Measurements from ENCODE around the gene TOP1. TPM values are rescaled to one million over a fixed set of nuclear protein-coding genes. Genes with fewer than 3 reads are reported as not detected.

Gene TOP1
- total RNA-seq, 1 donor from 2014 or later: 18.0 TPM

DNA sequence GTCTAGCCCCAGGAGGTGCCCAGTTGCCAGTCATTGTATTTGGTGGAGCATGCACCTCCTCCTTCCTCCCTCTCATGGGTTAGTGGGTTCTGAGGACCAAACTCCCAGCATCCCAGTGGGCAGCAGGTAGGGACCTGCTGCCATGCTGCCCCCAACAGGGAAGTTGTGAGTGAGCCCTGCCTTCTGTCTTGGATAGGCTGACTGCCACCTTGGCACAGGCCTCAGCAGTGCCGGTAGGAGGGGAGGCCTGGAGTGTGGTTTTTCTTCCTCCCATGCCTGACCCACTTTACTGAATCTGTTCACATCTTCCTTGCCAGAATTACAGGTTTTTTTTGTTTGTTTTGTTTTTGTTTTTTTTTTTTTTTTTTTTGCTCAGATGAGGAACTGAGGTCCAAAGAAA is 133.3 kb downstream of the TOP1 start:
- DNase-seq (ENCODE audit: low spot score) (no peak), ATAC-seq (peak; percentile 15)

DNA sequence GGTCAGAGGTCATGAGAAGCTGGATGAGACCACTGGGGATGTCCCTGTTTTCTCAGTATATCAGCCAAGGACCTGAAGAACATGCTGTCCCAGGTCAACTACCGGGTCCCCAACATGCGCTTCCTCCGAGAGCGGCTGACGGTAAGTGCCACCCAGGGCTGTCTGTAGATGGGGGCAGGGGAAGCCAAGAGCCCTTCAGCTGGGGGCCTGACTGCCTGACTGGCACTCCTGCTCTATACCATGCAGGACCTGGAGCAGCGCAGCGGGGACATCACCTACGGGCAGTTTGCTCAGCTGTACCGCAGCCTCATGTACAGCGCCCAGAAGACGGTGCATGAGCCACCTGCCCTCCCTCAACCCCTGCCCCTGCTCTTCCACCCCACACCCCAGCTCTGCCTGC is 133.8 kb downstream of the TOP1 start:
- DNase-seq (ENCODE audit: low spot score) (no peak), ATAC-seq (no peak)

DNA sequence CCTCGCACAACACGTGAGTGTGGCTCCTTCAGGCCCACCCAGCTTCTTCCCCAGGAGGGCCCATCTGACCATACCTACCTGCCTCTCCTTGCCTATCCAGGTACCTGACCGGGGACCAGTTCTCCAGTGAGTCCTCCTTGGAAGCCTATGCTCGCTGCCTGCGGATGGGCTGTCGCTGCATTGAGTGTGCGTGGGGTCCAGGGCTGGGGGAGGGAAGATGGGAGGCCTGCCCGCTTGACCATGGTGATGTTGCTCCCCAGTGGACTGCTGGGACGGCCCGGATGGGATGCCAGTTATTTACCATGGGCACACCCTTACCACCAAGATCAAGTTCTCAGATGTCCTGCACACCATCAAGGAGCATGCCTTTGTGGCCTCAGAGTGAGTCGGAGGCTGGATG is 135.2 kb downstream of the TOP1 start:
- ATAC-seq: no peak
- DNase-seq (ENCODE audit: low spot score): no peak

DNA sequence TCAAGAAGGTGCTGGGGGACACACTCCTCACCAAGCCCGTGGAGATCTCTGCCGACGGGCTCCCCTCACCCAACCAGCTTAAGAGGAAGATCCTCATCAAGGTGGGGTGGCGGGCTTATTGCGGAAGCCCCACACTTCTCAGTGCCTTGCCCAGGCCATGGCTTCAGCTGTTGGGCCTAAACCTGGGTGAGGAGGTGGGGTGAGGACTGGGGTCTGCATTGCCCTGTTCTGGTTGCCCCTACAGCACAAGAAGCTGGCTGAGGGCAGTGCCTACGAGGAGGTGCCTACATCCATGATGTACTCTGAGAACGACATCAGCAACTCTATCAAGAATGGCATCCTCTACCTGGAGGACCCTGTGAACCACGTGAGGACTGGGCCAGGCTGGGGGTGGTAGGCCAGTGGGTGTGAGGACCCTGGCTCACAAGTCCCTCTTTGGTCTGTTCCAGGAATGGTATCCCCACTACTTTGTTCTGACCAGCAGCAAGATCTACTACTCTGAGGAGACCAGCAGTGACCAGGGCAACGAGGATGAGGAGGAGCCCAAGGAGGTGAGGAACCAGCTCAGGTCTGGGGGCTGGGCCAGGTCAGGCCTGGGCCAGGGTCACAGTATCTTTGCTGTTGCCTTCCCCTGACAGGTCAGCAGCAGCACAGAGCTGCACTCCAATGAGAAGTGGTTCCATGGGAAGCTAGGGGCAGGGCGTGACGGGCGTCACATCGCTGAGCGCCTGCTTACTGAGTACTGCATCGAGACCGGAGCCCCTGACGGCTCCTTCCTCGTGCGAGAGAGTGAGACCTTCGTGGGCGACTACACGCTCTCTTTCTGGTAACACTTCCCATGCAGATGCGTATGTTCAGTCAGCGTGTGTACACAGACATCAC is 136.6 kb downstream of the TOP1 start:
- ATAC-seq (no peak), DNase-seq (ENCODE audit: low spot score) (no peak)

- DNase-seq (ENCODE audit: low spot score) (no peak), ATAC-seq (no peak)
Observed at GRCh38 chr20:41166201-41167117, 137.8 kb downstream of the TOP1 start.

DNA sequence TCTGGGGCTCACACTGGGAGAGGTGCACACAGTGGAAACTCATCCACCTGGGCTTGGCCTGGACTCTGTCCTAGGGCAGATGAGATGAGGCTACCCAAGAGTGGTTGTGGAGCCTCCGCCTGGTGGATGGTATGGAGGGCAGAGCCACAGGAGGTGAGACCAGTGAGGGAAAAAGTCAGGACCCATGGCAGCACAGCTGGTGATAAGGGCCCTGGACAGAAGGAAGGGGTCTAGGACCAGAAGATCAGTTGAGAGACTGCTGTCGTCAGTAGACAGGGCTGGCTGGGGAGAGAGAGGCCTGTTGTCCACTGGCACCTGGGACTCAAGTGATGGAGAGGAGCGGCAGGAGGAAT is 138.5 kb downstream of the TOP1 start:
- no peak for DNase-seq (ENCODE audit: low spot score)
- no peak for ATAC-seq

DNA sequence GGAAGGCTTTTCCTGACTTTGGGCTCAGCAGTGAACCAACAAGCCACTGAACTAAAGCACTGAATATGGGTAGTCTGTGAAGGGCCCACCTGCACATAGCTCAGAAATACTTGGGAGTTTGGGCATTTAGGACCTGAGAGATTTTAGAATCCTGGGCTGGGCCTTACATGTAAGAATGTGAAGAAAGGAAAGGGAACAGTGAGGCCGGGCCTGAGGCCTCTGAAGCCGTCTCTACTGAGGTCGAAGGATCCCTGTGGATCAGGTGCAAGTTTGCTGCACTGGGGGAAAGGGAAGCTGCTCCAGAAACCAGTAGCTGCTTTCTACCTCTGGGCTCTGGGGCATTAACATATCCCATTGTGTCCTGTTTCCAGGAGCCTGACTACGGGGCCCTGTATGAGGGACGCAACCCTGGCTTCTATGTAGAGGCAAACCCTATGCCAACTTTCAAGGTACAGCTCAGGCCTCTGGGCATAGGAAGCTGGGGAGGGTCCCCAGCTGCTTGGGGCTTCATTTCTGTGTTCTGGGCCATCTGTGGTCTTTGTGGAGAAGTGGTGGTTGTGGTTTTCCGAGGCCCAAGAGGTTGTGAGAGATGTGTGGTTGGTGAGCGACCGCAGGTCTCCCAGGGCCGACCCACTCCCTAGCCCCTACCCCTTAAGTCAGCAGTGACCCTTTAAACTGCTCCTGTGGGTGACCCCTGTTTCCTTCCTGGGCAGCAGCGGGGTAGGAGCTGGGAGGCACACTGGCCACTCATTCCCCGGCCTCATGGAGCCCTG is 139.0 kb downstream of the TOP1 start:
- ATAC-seq: no peak
- no peak for DNase-seq (ENCODE audit: low spot score)

DNA sequence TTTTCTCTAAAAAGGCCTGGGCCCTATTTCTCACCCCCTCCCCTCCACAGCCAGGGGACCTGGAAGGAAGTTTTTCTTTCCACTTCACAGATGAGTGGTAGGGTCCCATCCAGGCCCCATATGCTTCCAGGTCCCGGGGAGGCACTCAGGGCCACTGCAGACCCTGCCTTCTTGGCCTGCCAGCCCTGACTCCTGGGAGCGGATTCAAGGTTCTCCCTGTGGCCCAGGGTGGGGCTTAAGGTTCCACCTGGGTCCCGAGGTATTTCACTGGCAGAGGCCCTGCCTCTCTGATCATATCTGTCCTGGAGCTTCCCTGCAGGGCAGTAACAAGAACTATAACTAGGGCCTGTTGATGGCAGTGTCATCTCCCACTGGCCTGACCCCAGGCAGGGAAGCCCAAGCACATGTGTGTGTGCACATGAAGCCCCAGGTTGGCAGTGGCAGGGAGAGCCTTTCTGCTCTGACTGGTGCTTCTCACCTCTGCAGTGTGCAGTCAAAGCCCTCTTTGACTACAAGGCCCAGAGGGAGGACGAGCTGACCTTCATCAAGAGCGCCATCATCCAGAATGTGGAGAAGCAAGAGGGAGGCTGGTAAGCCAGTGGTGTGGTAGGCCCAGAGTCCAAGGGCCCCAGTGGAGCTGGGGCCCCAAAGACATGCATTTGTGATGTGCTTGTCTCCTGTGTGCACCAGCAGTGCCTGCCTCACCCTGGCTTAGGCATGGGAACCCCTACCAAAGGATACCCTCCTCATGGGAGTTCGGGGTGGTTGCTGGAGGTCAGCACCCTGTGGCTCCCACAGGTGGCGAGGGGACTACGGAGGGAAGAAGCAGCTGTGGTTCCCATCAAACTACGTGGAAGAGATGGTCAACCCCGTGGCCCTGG is 139.9 kb downstream of the TOP1 start:
- no peak for DNase-seq (ENCODE audit: low spot score)

GRCh38 chr20:41169162-41169690 is 140.6 kb downstream of the TOP1 start:
- DNase-seq (ENCODE audit: low spot score) (no peak), ATAC-seq (no peak)

More for the DNA sequence above, 139.9 kb downstream of the TOP1 start:
- ATAC-seq: no peak

DNA sequence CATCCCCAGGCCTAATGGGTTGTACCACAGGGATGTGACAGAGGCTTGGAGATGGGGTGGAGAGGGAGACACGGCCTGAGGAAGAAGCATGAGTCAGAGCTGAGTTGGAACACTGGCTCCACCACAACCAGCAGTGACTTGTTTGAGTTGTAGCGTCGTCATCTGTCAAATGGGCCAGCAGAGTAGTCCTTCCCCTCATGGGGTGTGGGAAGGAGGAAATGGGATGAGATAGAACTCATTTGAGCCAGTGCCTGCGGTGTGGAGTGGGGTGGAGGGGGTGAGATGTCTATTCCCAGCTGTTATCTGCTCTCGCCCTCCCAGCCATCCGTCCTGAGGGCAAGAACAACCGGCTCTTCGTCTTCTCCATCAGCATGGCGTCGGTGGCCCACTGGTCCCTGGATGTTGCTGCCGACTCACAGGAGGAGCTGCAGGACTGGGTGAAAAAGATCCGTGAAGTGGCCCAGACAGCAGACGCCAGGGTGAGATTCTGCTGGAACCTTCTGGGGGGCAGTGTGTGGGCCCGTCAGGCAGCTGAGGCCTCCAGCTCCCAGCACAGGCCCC is 141.2 kb downstream of the TOP1 start:
- ATAC-seq (no peak), DNase-seq (ENCODE audit: low spot score) (no peak)

DNA sequence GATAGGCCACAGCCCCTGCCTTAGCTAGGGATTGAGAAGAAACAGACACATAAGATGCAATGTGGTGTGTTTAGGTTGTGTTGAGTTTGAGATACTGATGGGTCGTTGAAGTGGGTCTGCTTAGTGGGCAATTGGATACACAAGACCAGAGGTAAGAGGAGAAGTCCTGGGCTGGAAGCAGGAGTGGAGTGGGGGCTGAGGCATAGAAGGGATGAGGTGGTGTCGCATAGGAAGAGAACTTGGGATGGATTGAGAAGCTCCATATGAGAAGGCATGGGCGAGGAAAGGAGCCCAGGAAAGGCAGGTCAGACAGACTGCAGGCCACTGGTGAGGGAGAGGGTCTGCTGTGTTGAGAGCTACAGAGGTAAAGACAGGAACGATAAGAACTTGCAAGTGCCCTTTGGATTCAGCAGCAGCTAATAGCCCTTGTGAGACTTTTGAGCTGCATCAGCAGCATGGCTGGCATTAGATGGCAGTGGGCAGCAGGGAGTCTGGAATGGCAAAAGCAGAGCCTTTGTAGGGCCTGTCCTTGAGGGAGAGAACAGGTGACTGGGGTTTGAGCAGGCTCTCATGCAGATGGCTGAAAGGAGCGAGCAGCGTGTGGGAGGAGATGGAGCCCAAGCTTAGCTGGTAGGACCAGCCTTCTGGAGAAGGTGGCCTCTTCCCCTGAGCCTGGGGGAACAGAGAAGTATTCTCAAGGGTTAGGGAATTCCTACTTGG is 141.9 kb downstream of the TOP1 start:
- ATAC-seq: no peak

GRCh38 chr20:41171736-41172295 is 143.2 kb downstream of the TOP1 start:
- peak; percentile 38 for DNase-seq (ENCODE audit: low spot score)
- ATAC-seq: no peak

More for the DNA sequence above, 141.9 kb downstream of the TOP1 start:
- no peak for DNase-seq (ENCODE audit: low spot score)

GRCh38 chr20:41172296-41173140 is 143.9 kb downstream of the TOP1 start:
- DNase-seq (ENCODE audit: low spot score) (peak; percentile 44), ATAC-seq (no peak)

DNA sequence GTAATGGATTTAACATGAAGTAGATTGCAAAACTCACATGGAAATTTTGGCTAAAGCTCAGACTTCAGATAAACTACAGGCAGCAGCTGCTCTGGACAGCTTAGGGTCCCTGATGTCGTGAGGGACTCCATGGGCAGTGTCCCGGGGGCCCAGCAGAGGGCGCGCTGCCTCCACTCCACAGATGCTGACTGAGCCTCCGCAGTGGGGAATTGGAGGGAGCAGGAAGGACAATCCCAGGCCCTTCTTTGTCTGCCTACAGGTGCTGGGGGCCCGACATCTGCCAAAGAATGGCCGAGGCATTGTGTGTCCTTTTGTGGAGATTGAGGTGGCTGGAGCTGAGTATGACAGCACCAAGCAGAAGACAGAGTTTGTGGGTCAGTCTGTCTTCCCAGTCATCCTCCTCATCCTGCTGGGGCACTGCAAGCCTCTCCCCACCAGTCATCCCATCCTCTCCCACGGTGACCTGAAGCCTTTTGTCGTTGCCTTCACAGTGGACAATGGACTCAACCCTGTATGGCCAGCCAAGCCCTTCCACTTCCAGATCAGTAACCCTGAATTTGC is 144.6 kb downstream of the TOP1 start:
- peak; percentile 93 for ATAC-seq
- DNase-seq (ENCODE audit: low spot score): peak; percentile 81

- ATAC-seq: no peak
- peak; percentile 40 for DNase-seq (ENCODE audit: low spot score)
Observed at GRCh38 chr20:41173791-41174341, 145.2 kb downstream of the TOP1 start.
